ENCODE data around the gene ESYT2.

ESYT2 gene

DNA sequence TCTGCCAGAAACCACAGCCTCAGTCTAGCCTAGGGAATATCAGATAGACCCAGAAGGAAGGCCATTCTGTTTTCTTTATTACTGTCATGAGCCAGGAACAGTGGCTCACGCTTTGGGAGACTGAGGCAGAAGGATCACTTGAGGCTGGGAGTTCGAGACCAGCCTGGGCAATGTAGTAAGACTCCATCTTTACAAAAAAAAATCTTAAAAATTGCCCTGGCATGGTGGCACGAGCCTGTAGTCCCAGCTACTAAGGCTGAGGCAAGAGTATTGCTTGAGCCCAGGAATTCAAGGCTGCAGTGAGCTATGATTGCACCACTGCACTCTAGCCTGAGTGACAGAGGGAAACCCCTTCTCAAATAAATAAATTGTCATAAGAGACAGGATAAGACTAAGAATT is 3.7 kb upstream of the ESYT2 start:
- H3K36me3 ChIP-seq (ENCODE audit: insufficient read depth, low read length): no peaks in the 10 kb centered on the region
- H3K4me2 ChIP-seq (ENCODE audit: low read length): no peak overlapping the region
- peaks cover 7% of the 10 kb centered on the region for H3K4me1 ChIP-seq (ENCODE audit: control insufficient read depth, insufficient read depth, low read length)
- no peaks in the 10 kb centered on the region for H3K9me3 ChIP-seq (replicated peaks; ENCODE audit: low read length)
- no peaks in the 10 kb centered on the region for H3K27me3 ChIP-seq (ENCODE audit: control insufficient read depth, insufficient read depth, low read length)
- H3K4me3 ChIP-seq (ENCODE audit: low read length): no peak overlapping the region
- H3K9ac ChIP-seq (ENCODE audit: low read depth, low read length): no peak overlapping the region

DNA sequence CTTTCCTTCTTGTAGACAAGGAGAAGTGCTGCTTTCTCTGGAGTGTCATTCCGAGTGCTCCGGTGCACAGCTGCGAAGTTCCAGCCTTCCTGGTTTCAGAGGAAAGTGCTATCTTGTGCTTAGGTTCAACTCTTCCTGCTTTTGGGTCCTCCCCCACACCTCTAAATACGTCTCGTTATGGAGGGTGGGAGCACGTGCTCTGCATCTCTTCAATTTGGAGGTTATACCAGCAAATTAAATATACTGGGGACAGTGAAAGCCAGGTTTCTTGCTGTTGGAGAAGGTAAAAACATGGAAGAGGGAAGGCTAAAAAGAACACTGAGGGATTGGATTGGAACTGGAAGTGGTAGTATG is 2.4 kb upstream of the ESYT2 start:
- peaks cover 15% of the 10 kb centered on the region for H3K4me1 ChIP-seq (ENCODE audit: control insufficient read depth, insufficient read depth, low read length)
- no peaks in the 10 kb centered on the region for H3K9me3 ChIP-seq (replicated peaks; ENCODE audit: low read length)
- no peaks in the 10 kb centered on the region for H3K36me3 ChIP-seq (ENCODE audit: insufficient read depth, low read length)
- H3K9ac ChIP-seq (ENCODE audit: low read depth, low read length): no peak overlapping the region
- H3K4me3 ChIP-seq (ENCODE audit: low read length): no peak overlapping the region
- no peak overlapping the region for H3K4me2 ChIP-seq (ENCODE audit: low read length)
- H3K27me3 ChIP-seq (ENCODE audit: control insufficient read depth, insufficient read depth, low read length): no peaks in the 10 kb centered on the region

- peaks cover 15% of the 10 kb centered on the region for H3K4me1 ChIP-seq (ENCODE audit: control insufficient read depth, insufficient read depth, low read length)
- H3K4me2 ChIP-seq (ENCODE audit: low read length): peak overlapping the region; percentile 79
- H3K36me3 ChIP-seq (ENCODE audit: insufficient read depth, low read length): peaks cover 3% of the 10 kb centered on the region
- no peaks in the 10 kb centered on the region for H3K9me3 ChIP-seq (replicated peaks; ENCODE audit: low read length)
- peak overlapping the region; percentile 90 for H3K4me3 ChIP-seq (ENCODE audit: low read length)
- no peaks in the 10 kb centered on the region for H3K27me3 ChIP-seq (ENCODE audit: control insufficient read depth, insufficient read depth, low read length)
- H3K9ac ChIP-seq (ENCODE audit: low read depth, low read length): peak overlapping the region; percentile 95
Measured at GRCh38 chr7:158830211-158830723, 958 bp upstream of the ESYT2 start.

- peak overlapping the region; percentile 95 for H3K9ac ChIP-seq (ENCODE audit: low read depth, low read length)
- H3K4me1 ChIP-seq (ENCODE audit: control insufficient read depth, insufficient read depth, low read length): peaks cover 19% of the 10 kb centered on the region
- H3K27me3 ChIP-seq (ENCODE audit: control insufficient read depth, insufficient read depth, low read length): no peaks in the 10 kb centered on the region
- H3K4me3 ChIP-seq (ENCODE audit: low read length): peak overlapping the region; percentile 90
- peak overlapping the region; percentile 79 for H3K4me2 ChIP-seq (ENCODE audit: low read length)
- H3K9me3 ChIP-seq (replicated peaks; ENCODE audit: low read length): no peaks in the 10 kb centered on the region
- peaks cover 3% of the 10 kb centered on the region for H3K36me3 ChIP-seq (ENCODE audit: insufficient read depth, low read length)
Measured at GRCh38 chr7:158829021-158829341, 328 bp downstream of the ESYT2 start.

- peaks cover 3% of the 10 kb centered on the region for H3K36me3 ChIP-seq (ENCODE audit: insufficient read depth, low read length)
- H3K4me1 ChIP-seq (ENCODE audit: control insufficient read depth, insufficient read depth, low read length): peaks cover 21% of the 10 kb centered on the region
- no peaks in the 10 kb centered on the region for H3K27me3 ChIP-seq (ENCODE audit: control insufficient read depth, insufficient read depth, low read length)
- no peaks in the 10 kb centered on the region for H3K9me3 ChIP-seq (replicated peaks; ENCODE audit: low read length)
- H3K9ac ChIP-seq (ENCODE audit: low read depth, low read length): peak overlapping the region; percentile 95
- peak overlapping the region; percentile 79 for H3K4me2 ChIP-seq (ENCODE audit: low read length)
- peak overlapping the region; percentile 90 for H3K4me3 ChIP-seq (ENCODE audit: low read length)
Measured at GRCh38 chr7:158828133-158829020, 932 bp downstream of the ESYT2 start.

GRCh38 chr7:158827411-158828132 is 1.7 kb downstream of the ESYT2 start:
- peak overlapping the region; percentile 79 for H3K4me2 ChIP-seq (ENCODE audit: low read length)
- peaks cover 3% of the 10 kb centered on the region for H3K36me3 ChIP-seq (ENCODE audit: insufficient read depth, low read length)
- peaks cover 21% of the 10 kb centered on the region for H3K4me1 ChIP-seq (ENCODE audit: control insufficient read depth, insufficient read depth, low read length)
- H3K27me3 ChIP-seq (ENCODE audit: control insufficient read depth, insufficient read depth, low read length): no peaks in the 10 kb centered on the region
- peak overlapping the region; percentile 90 for H3K4me3 ChIP-seq (ENCODE audit: low read length)
- H3K9me3 ChIP-seq (replicated peaks; ENCODE audit: low read length): no peaks in the 10 kb centered on the region
- peak overlapping the region; percentile 95 for H3K9ac ChIP-seq (ENCODE audit: low read depth, low read length)

GRCh38 chr7:158825628-158826289 is 3.5 kb downstream of the ESYT2 start:
- H3K36me3 ChIP-seq (ENCODE audit: insufficient read depth, low read length): peaks cover 3% of the 10 kb centered on the region
- no peaks in the 10 kb centered on the region for H3K9me3 ChIP-seq (replicated peaks; ENCODE audit: low read length)
- peaks cover 34% of the 10 kb centered on the region for H3K4me1 ChIP-seq (ENCODE audit: control insufficient read depth, insufficient read depth, low read length)
- H3K4me2 ChIP-seq (ENCODE audit: low read length): no peak overlapping the region
- no peak overlapping the region for H3K4me3 ChIP-seq (ENCODE audit: low read length)
- H3K27me3 ChIP-seq (ENCODE audit: control insufficient read depth, insufficient read depth, low read length): no peaks in the 10 kb centered on the region
- no peak overlapping the region for H3K9ac ChIP-seq (ENCODE audit: low read depth, low read length)

GRCh38 chr7:158824028-158824427 is 5.3 kb downstream of the ESYT2 start:
- Histone ChIP-seq H3K4me2 (ENCODE audit: low read length) (peak overlapping the region; percentile 31), H3K27me3 (ENCODE audit: control insufficient read depth, insufficient read depth, low read length) (no peaks in the 10 kb centered on the region), H3K4me1 (ENCODE audit: control insufficient read depth, insufficient read depth, low read length) (peaks cover 44% of the 10 kb centered on the region), H3K9me3 (replicated peaks; ENCODE audit: low read length) (no peaks in the 10 kb centered on the region), H3K9ac (ENCODE audit: low read depth, low read length) (no peak overlapping the region), H3K4me3 (ENCODE audit: low read length) (no peak overlapping the region), H3K36me3 (ENCODE audit: insufficient read depth, low read length) (peaks cover 3% of the 10 kb centered on the region)

DNA sequence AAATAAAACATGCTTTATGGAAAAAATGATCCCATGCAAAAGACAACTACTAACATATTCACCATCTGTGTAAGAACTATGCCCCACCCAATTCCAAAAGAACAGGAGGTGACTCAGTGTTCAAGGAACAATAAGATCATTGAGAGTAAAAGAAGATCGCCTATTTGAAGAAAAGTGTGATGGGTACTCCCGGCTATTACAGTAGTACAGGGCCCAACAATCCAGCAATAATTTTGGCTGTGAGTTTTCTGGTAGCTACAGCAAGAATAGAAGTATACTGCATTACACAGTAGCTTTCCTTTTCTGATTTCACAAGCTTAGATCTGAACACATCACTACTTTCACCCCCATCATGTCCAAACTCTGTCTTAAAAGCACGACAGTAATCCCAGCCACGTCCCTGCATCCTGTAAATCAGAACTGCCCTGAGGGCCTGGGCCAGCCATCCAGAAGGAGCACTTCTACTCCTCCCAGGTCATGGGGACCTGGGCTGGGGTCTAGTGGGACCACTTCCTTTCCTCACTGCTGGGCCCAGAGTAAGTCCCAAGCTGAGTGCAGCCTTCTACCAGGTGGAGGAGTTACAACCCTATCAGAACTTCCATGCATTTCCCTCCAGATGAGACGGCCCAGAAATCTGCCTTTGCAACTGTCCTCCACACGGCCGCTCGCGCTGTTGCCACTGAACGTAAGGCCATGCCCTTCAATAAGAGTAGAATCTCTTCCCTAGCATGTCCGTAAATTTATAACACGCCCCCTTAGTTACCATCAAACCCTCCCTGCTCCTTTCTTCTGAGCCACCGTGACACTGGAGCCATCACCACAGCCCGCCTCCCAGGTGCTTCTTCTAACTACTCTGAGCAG is 7.9 kb downstream of the ESYT2 start:
- peak overlapping the region; percentile 77 for H3K9ac ChIP-seq (ENCODE audit: low read depth, low read length)
- H3K27me3 ChIP-seq (ENCODE audit: control insufficient read depth, insufficient read depth, low read length): no peaks in the 10 kb centered on the region
- H3K36me3 ChIP-seq (ENCODE audit: insufficient read depth, low read length): peaks cover 3% of the 10 kb centered on the region
- H3K4me3 ChIP-seq (ENCODE audit: low read length): peak overlapping the region; percentile 51
- peak overlapping the region; percentile 75 for H3K4me2 ChIP-seq (ENCODE audit: low read length)
- no peaks in the 10 kb centered on the region for H3K9me3 ChIP-seq (replicated peaks; ENCODE audit: low read length)
- H3K4me1 ChIP-seq (ENCODE audit: control insufficient read depth, insufficient read depth, low read length): peaks cover 59% of the 10 kb centered on the region

GRCh38 chr7:158820656-158821055 is 8.7 kb downstream of the ESYT2 start:
- H3K4me3 ChIP-seq (ENCODE audit: low read length): peak overlapping the region; percentile 38
- no peaks in the 10 kb centered on the region for H3K27me3 ChIP-seq (ENCODE audit: control insufficient read depth, insufficient read depth, low read length)
- peaks cover 2% of the 10 kb centered on the region for H3K36me3 ChIP-seq (ENCODE audit: insufficient read depth, low read length)
- peak overlapping the region; percentile 75 for H3K4me2 ChIP-seq (ENCODE audit: low read length)
- peak overlapping the region; percentile 77 for H3K9ac ChIP-seq (ENCODE audit: low read depth, low read length)
- H3K9me3 ChIP-seq (replicated peaks; ENCODE audit: low read length): no peaks in the 10 kb centered on the region
- peaks cover 66% of the 10 kb centered on the region for H3K4me1 ChIP-seq (ENCODE audit: control insufficient read depth, insufficient read depth, low read length)
